ENCODE data around the gene CDKN1C.

DNA sequence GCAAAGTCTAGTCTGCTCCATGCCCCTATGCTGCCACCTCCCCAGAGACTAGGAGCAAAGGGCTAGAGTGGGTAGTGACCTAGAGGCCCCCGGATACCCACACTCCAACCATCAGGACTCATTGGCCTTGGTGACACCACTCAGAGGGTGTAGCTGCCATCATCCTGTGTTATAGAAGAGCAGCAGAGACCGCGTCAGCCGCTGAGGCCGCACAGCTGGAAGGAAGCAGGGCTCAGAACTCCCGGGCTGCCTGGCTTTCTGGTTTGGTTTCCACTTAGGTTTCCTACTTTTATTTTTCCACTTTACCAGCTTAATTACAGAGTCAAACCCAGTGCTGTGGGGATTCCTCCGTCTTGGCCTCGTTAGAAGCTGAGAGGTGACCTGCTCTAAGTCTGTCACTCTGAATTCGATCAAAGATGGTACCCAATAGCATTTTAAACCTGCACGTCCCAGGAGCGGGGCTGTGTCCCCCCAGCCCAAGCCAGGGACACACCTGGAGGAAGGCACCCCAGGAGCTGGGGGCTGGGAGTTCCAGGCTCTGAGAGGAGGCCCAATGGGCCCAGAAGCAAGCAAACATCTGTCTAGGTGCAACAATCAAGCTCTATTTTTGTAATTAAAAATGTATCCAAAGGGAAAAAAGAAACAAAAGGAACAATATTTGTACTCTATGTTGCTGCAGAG, 2.1 kb upstream of the CDKN1C start:
- TF ChIP-seq, protein P1, sequence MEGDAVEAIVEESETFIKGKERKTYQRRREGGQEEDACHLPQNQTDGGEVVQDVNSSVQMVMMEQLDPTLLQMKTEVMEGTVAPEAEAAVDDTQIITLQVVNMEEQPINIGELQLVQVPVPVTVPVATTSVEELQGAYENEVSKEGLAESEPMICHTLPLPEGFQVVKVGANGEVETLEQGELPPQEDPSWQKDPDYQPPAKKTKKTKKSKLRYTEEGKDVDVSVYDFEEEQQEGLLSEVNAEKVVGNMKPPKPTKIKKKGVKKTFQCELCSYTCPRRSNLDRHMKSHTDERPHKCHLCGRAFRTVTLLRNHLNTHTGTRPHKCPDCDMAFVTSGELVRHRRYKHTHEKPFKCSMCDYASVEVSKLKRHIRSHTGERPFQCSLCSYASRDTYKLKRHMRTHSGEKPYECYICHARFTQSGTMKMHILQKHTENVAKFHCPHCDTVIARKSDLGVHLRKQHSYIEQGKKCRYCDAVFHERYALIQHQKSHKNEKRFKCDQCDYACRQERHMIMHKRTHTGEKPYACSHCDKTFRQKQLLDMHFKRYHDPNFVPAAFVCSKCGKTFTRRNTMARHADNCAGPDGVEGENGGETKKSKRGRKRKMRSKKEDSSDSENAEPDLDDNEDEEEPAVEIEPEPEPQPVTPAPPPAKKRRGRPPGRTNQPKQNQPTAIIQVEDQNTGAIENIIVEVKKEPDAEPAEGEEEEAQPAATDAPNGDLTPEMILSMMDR (IDR thresholded peaks at IDR 0.05; ENCODE audit: low read depth, low read length, missing input control): no peak
- TF ChIP-seq JUND (IDR thresholded peaks at IDR 0.05) (no peak), EGR1 (IDR thresholded peaks at IDR 0.05; ENCODE audit: low read depth in 2 of 2) (no peak), RAD21 (IDR thresholded peaks at IDR 0.05) (no peak), YY1 (IDR thresholded peaks at IDR 0.05) (no peak), TAF1 (conservative IDR thresholded peaks at IDR 0.05) (no peak), FOXA1 (IDR thresholded peaks at IDR 0.05) (no peak)
- TF ChIP-seq, protein P2, sequence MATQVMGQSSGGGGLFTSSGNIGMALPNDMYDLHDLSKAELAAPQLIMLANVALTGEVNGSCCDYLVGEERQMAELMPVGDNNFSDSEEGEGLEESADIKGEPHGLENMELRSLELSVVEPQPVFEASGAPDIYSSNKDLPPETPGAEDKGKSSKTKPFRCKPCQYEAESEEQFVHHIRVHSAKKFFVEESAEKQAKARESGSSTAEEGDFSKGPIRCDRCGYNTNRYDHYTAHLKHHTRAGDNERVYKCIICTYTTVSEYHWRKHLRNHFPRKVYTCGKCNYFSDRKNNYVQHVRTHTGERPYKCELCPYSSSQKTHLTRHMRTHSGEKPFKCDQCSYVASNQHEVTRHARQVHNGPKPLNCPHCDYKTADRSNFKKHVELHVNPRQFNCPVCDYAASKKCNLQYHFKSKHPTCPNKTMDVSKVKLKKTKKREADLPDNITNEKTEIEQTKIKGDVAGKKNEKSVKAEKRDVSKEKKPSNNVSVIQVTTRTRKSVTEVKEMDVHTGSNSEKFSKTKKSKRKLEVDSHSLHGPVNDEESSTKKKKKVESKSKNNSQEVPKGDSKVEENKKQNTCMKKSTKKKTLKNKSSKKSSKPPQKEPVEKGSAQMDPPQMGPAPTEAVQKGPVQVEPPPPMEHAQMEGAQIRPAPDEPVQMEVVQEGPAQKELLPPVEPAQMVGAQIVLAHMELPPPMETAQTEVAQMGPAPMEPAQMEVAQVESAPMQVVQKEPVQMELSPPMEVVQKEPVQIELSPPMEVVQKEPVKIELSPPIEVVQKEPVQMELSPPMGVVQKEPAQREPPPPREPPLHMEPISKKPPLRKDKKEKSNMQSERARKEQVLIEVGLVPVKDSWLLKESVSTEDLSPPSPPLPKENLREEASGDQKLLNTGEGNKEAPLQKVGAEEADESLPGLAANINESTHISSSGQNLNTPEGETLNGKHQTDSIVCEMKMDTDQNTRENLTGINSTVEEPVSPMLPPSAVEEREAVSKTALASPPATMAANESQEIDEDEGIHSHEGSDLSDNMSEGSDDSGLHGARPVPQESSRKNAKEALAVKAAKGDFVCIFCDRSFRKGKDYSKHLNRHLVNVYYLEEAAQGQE (IDR thresholded peaks at IDR 0.05): no peak
- TF ChIP-seq, protein P3, sequence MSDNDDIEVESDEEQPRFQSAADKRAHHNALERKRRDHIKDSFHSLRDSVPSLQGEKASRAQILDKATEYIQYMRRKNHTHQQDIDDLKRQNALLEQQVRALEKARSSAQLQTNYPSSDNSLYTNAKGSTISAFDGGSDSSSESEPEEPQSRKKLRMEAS (IDR thresholded peaks at IDR 0.05): no peak
- TF ChIP-seq, protein P4, sequence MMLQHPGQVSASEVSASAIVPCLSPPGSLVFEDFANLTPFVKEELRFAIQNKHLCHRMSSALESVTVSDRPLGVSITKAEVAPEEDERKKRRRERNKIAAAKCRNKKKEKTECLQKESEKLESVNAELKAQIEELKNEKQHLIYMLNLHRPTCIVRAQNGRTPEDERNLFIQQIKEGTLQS (IDR thresholded peaks at IDR 0.05): no peak

Data from liver (tissue), 3 donors.